ENCODE measurements around the gene ORMDL2.
"Not testable (repeated sequence)": the region's sequence is repeated elsewhere in the genome, so short reads cannot be mapped to it uniquely, and the experiment has no call there.

Gene ORMDL2

GRCh38 chr12:55830601-55831446 is 13.0 kb downstream of the ORMDL2 start:
- no peak for DNase-seq (ENCODE audit: low read depth)
- no peak for TF ChIP-seq CTCF (IDR thresholded peaks at IDR 0.05; ENCODE audit: control insufficient read depth, insufficient read depth, low read depth, low read length, missing control alignments)
- peak overlapping the region; percentile 77 for H3K4me3 ChIP-seq (ENCODE audit: control insufficient read depth, low read depth, low read length)

- H3K4me3 ChIP-seq (ENCODE audit: control insufficient read depth, low read depth, low read length), result peak overlapping the region; percentile 77
- TF ChIP-seq CTCF (IDR thresholded peaks at IDR 0.05; ENCODE audit: control insufficient read depth, insufficient read depth, low read depth, low read length, missing control alignments), result no peak
- no peak for DNase-seq (ENCODE audit: low read depth)
These were observed 13.6 kb downstream of the ORMDL2 start for GRCh38 chr12:55831447-55831815.

- H3K4me3 ChIP-seq (ENCODE audit: control insufficient read depth, low read depth, low read length), result no peak overlapping the region
- no peak for DNase-seq (ENCODE audit: low read depth)
- TF ChIP-seq CTCF (IDR thresholded peaks at IDR 0.05; ENCODE audit: control insufficient read depth, insufficient read depth, low read depth, low read length, missing control alignments), result no peak
These were observed 15.2 kb downstream of the ORMDL2 start for GRCh38 chr12:55833056-55833455.

GRCh38 chr12:55834400-55834799 is 16.6 kb downstream of the ORMDL2 start:
- not testable (repeated sequence) for H3K4me3 ChIP-seq (ENCODE audit: control insufficient read depth, low read depth, low read length); DNase-seq (ENCODE audit: low read depth)

GRCh38 chr12:55838361-55838760 is 20.5 kb downstream of the ORMDL2 start:
- H3K4me3 ChIP-seq (ENCODE audit: control insufficient read depth, low read depth, low read length), result no peak overlapping the region
- no peak for TF ChIP-seq CTCF (IDR thresholded peaks at IDR 0.05; ENCODE audit: control insufficient read depth, insufficient read depth, low read depth, low read length, missing control alignments)

GRCh38 chr12:55839345-55840140 is 21.7 kb downstream of the ORMDL2 start:
- H3K4me3 ChIP-seq (ENCODE audit: control insufficient read depth, low read depth, low read length), result no peak overlapping the region
- DNase-seq (ENCODE audit: low read depth), result no peak
- no peak for TF ChIP-seq CTCF (IDR thresholded peaks at IDR 0.05; ENCODE audit: control insufficient read depth, insufficient read depth, low read depth, low read length, missing control alignments)

More at GRCh38 chr12:55838361-55838760, 20.5 kb downstream of the ORMDL2 start:
- no peak for DNase-seq (ENCODE audit: low read depth)
